Measurements from ENCODE around the gene ADGRG2.

DNA sequence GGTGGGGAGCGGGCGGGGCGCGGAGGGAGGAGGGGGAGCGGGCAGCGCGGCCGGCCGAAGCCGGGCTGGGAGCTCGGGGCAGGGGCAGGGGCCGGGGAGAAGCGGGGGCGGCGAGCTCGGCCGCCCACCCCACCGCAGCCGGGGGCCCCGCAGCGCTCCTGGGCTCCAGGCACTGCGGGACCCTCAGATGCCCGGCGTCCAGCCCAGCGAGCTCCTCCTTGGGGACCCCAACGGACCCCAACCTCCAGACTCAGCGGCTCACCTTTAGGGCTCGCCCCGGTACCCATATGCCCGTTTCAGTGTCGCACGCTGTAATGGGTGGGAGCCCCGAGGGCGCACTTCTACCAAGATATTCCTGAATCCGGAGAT is 357 bp upstream of the ADGRG2 start:
- TF ChIP-seq RARB (CRISPR knock-in tag; IDR thresholded peaks at IDR 0.05) (no peak), ESRRG (CRISPR knock-in tag; IDR thresholded peaks at IDR 0.05) (no peak), PPARA (CRISPR knock-in tag; IDR thresholded peaks at IDR 0.05; ENCODE audit: borderline replicate concordance) (no peak), ZNF70 (CRISPR knock-in tag; IDR thresholded peaks at IDR 0.05) (no peak)
- TF ChIP-seq, protein P1, sequence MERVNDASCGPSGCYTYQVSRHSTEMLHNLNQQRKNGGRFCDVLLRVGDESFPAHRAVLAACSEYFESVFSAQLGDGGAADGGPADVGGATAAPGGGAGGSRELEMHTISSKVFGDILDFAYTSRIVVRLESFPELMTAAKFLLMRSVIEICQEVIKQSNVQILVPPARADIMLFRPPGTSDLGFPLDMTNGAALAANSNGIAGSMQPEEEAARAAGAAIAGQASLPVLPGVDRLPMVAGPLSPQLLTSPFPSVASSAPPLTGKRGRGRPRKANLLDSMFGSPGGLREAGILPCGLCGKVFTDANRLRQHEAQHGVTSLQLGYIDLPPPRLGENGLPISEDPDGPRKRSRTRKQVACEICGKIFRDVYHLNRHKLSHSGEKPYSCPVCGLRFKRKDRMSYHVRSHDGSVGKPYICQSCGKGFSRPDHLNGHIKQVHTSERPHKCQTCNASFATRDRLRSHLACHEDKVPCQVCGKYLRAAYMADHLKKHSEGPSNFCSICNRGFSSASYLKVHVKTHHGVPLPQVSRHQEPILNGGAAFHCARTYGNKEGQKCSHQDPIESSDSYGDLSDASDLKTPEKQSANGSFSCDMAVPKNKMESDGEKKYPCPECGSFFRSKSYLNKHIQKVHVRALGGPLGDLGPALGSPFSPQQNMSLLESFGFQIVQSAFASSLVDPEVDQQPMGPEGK (CRISPR knock-in tag; IDR thresholded peaks at IDR 0.05; ENCODE audit: borderline replicate concordance) = no peak
- TF ChIP-seq, protein P2, sequence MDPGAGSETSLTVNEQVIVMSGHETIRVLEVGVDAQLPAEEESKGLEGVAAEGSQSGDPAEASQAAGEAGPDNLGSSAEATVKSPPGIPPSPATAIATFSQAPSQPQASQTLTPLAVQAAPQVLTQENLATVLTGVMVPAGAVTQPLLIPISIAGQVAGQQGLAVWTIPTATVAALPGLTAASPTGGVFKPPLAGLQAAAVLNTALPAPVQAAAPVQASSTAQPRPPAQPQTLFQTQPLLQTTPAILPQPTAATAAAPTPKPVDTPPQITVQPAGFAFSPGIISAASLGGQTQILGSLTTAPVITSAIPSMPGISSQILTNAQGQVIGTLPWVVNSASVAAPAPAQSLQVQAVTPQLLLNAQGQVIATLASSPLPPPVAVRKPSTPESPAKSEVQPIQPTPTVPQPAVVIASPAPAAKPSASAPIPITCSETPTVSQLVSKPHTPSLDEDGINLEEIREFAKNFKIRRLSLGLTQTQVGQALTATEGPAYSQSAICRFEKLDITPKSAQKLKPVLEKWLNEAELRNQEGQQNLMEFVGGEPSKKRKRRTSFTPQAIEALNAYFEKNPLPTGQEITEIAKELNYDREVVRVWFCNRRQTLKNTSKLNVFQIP (CRISPR knock-in tag; IDR thresholded peaks at IDR 0.05; ENCODE audit: borderline replicate concordance, low read depth) = no peak
- TF ChIP-seq, protein P3, sequence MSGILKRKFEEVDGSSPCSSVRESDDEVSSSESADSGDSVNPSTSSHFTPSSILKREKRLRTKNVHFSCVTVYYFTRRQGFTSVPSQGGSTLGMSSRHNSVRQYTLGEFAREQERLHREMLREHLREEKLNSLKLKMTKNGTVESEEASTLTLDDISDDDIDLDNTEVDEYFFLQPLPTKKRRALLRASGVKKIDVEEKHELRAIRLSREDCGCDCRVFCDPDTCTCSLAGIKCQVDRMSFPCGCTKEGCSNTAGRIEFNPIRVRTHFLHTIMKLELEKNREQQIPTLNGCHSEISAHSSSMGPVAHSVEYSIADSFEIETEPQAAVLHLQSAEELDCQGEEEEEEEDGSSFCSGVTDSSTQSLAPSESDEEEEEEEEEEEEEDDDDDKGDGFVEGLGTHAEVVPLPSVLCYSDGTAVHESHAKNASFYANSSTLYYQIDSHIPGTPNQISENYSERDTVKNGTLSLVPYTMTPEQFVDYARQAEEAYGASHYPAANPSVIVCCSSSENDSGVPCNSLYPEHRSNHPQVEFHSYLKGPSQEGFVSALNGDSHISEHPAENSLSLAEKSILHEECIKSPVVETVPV (CRISPR knock-in tag; IDR thresholded peaks at IDR 0.05) = no peak
- TF ChIP-seq, protein P4, sequence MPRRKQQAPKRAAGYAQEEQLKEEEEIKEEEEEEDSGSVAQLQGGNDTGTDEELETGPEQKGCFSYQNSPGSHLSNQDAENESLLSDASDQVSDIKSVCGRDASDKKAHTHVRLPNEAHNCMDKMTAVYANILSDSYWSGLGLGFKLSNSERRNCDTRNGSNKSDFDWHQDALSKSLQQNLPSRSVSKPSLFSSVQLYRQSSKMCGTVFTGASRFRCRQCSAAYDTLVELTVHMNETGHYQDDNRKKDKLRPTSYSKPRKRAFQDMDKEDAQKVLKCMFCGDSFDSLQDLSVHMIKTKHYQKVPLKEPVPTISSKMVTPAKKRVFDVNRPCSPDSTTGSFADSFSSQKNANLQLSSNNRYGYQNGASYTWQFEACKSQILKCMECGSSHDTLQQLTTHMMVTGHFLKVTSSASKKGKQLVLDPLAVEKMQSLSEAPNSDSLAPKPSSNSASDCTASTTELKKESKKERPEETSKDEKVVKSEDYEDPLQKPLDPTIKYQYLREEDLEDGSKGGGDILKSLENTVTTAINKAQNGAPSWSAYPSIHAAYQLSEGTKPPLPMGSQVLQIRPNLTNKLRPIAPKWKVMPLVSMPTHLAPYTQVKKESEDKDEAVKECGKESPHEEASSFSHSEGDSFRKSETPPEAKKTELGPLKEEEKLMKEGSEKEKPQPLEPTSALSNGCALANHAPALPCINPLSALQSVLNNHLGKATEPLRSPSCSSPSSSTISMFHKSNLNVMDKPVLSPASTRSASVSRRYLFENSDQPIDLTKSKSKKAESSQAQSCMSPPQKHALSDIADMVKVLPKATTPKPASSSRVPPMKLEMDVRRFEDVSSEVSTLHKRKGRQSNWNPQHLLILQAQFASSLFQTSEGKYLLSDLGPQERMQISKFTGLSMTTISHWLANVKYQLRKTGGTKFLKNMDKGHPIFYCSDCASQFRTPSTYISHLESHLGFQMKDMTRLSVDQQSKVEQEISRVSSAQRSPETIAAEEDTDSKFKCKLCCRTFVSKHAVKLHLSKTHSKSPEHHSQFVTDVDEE (CRISPR knock-in tag; IDR thresholded peaks at IDR 0.05) = no peak

Measured in SK-N-SH treated with all-trans-retinoic acid at 6 μM for 48 hours (cell line).